ENCODE results near the gene TMEM132D.
A peak's percentile ranks its signal among the peaks of the same experiment; 100 is the strongest.
"Not testable (repeated sequence)": the region's sequence is repeated elsewhere in the genome, so short reads cannot be mapped to it uniquely, and the experiment has no call there.

Gene TMEM132D

DNA sequence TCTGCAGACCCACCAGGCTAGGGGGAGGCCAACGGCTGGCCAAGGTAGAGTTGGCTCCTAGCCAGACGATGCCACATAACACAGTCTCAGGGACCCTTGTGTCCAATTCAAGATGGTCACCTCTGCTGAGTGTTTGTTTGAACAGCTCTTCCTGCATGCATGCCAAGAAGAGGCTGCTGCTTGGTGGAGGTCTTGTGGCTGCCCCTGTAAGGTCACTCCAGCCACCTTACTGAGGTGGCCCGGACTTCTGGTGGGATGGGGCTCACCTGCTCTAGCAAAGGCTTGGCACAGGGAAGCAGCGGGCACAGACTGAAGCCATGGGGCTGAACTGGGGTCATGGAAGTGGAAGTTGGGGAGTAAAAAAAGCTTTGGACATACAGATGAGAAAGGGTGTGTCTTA lies 840.2 kb downstream of the TMEM132D start:
- DNase-seq (ENCODE audit: low spot score): no peak

DNA sequence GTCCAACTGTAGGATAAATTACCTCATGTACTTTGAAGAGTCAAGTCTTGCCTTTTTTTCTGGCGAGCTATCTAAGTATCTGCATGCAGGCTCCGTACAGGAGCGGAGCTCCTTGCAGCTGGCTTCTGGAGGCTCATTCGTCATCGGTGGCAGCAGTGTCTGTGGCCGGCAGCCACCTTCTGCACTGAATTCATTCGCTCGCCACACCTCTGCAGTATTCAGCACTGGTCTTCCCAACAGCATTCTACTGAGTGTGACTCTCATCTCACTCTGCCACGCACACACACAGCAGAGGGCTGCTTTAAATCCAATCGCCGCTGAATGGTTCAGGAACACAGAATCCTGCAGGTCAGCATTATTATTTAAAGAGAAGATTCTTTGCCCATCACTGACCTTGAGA lies 850.6 kb downstream of the TMEM132D start:
- DNase-seq (ENCODE audit: low spot score): no peak

DNA sequence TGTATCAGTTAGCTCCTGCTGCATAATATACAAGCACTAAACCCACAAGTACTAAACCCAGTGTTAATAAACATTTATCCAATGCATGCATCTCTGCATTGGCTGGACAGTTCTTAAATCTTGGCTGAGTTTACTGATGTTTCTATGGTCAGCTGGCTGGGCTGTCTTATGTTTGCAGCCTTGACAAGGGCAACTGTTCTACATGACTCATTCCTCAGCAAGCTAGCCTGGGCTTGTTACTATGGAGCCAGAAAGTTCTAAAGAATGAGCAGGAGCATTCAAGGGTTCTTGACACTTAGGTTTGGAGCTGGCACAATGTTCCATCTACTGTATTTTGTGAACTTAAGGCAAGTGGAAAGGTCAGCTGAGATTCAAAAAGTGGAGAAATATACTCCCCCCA lies 851.5 kb downstream of the TMEM132D start:
- DNase-seq (ENCODE audit: low spot score): no peak

DNA sequence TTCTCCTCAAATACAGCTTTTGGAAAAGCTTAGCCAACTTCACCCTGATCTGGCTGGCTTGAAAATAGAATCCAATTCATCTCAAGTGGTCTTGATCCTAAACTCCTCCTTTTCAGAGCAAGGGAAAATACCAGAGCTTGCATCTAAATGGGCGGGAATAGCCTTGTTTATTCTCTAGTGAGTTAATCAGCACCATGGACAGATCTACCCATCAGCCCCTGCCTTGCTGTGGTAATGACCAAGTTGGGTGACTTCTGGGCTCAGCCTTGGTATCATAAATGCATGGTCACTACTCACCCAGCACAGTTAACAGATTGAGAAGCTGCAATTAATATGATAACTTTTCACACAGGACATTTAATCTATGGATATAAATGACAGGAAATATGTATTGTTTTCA lies 853.9 kb downstream of the TMEM132D start:
- peak; percentile 23 for DNase-seq (ENCODE audit: low spot score)

DNA sequence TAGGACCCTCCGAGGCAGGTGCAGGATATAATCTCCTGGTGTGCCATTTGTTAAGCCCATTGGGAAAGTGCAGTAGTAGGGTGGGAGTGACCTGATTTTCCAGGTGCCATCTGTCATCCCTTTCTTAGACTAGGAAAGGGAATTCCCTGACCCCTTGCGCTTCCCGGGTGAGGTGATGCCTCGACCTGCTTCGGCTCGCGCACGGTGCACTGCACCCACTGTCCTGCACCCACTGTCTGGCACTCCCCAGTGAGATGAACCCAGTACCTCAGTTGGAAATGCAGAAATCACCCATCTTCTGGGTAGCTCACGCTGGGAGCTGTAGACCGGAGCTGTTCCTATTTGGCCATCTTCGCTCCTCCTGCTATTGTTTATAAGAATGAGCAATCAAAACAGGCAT lies 860.5 kb downstream of the TMEM132D start:
- DNase-seq (ENCODE audit: low spot score): not testable (repeated sequence)

DNA sequence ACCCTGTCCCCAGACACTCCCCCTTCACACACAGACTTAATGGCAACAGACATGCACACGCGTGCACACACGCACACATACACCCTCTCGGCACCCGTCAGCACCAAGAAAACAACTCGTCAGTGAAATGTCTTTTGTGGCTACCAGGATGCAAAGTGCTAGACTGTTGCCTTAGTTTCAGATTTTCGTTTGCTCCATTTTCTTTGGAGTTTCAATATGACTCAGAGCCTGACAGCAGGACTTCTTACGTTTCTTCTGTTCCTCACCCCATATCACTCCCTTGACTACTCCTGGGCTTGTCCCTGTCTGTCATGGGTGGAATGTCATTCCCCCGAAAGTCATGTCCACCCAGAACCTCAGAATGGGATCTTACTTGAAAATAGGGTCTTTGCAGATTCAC lies 867.7 kb downstream of the TMEM132D start:
- no peak for DNase-seq (ENCODE audit: low spot score)

DNA sequence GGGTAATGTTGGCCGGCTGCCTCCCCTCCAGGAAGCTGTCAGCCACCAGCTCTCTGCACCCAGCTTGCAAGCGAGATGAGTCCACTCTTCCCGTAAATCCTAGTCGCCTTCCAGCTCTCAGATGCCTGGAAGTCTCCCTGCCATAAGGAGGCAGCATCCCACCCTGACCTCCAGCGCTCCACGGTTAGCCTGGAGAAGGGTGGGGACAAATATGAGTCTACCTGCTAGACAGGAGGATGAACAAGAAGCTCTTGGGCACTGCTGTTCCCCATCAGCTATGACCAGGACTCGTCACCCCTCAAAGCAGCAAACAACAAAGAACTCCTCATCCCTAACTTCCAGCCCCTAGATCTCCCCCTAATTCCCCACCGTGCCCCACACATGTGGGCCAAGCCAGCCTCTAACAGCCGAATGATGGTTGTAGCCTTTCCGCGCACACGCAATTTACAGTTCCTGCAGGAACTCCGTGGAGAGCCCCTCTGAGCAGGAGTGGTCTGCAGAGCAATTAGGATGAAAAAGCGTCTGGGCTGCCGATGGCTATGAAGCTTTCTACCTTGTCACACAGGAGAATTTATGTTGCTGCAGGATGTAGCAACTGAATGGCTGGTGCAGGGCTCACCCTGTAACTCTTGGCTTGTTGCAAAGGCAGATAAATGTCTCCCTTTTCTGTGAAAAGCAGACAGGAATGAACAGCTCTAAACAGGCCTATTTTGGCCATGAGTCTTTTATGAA lies 869.1 kb downstream of the TMEM132D start:
- no peak for DNase-seq (ENCODE audit: low spot score)

DNA sequence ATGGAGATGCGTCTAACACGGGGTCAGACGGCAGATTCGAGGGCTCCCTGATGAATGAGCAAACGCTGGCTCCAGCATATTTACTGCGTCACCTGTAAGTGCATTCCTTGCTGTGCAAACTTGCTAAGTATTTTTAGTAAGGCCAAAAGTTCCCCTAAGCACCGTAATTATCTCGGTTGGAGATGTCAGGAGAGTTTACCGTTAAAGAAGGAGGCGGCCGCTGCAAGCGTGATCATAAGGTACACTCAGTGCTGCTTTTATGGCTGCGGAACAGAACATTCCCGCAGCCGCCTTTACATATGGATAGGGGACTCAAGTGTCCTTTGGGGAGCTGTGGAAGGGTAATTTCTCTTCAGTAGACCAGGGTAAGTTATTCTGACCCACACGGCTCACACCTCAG lies 875.0 kb downstream of the TMEM132D start:
- DNase-seq (ENCODE audit: low spot score): no peak

DNA sequence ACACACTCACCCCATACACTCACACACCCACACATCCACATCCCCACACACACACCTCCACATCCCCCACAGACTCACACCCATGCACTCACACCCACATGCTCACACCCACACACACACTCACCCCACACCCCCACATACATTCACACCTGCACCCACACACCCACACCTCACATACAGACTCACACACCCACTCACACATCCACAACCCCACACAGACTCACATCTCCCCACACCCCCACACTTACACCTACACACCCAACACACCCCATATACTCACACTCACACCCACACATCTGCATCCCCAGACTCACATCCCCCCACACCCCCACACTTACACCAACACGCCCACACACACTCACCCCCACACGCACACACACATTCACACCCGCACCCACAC lies 878.8 kb downstream of the TMEM132D start:
- DNase-seq (ENCODE audit: low spot score): no peak
